NCI-H345 (cell line): Measurements from ENCODE around the gene LITAF.
"Not testable (repeated sequence)": the region's sequence is repeated elsewhere in the genome, so short reads cannot be mapped to it uniquely, and the experiment has no call there.

Experiments used
- DNase-seq: peaks from one replicate; lab custom pipeline; 2025; lab: John Stamatoyannopoulos, UW

LITAF gene

GRCh38 chr16:11515540-11516430 is 70.9 kb downstream of the LITAF start:
- DNase-seq = no peak

GRCh38 chr16:11514283-11514682 is 72.4 kb downstream of the LITAF start:
- DNase-seq = no peak

GRCh38 chr16:11513366-11513765 is 73.4 kb downstream of the LITAF start:
- not testable (repeated sequence) for DNase-seq

- DNase-seq = no peak
Observed at GRCh38 chr16:11511801-11512200, 74.9 kb downstream of the LITAF start.

GRCh38 chr16:11511328-11511727 is 75.4 kb downstream of the LITAF start:
- no peak for DNase-seq

- DNase-seq = no peak
Observed at GRCh38 chr16:11510178-11510973, 76.3 kb downstream of the LITAF start.

GRCh38 chr16:11507991-11508390 is 78.7 kb downstream of the LITAF start:
- DNase-seq = no peak

GRCh38 chr16:11507350-11507749 is 79.4 kb downstream of the LITAF start:
- no peak for DNase-seq

- DNase-seq = no peak
Observed at GRCh38 chr16:11506741-11507305, 79.9 kb downstream of the LITAF start.

GRCh38 chr16:11504261-11504660 is 82.5 kb downstream of the LITAF start:
- DNase-seq = not testable (repeated sequence)

- no peak for DNase-seq
Observed at GRCh38 chr16:11503566-11503965, 83.2 kb downstream of the LITAF start.

- no peak for DNase-seq
Observed at GRCh38 chr16:11502239-11502638, 84.5 kb downstream of the LITAF start.

GRCh38 chr16:11501632-11502031 is 85.1 kb downstream of the LITAF start:
- DNase-seq = no peak

GRCh38 chr16:11500700-11501346 is 85.9 kb downstream of the LITAF start:
- DNase-seq = no peak

GRCh38 chr16:11499295-11500089 is 87.2 kb downstream of the LITAF start:
- no peak for DNase-seq

- DNase-seq = no peak
Observed at GRCh38 chr16:11498683-11499082, 88.0 kb downstream of the LITAF start.

GRCh38 chr16:11497851-11498289 is 88.8 kb downstream of the LITAF start:
- peak; percentile 22 for DNase-seq
